Measurements from ENCODE around the gene SLAMF1. TPM values are rescaled to one million over a fixed set of nuclear protein-coding genes. Genes with fewer than 3 reads are reported as not detected.
"Not testable (repeated sequence)": the region's sequence is repeated elsewhere in the genome, so short reads cannot be mapped to it uniquely, and the experiment has no call there.

SLAMF1 gene
- total RNA-seq (2014; rRNA removed; shearing (Covaris generic)), result not detected in 2 replicates

- DNase-seq, result no peak
- no peak within 1 kb of the TSS for H3K27ac ChIP-seq
Measured at GRCh38 chr1:160646711-160647328, at the start of gene SLAMF1. TSS of gene SLAMF1 (minus strand) at chr1:160647044. CDS start at chr1:160646945, 99 bp downstream.

GRCh38 chr1:160692390-160692789, 45.5 kb upstream of the SLAMF1 start:
- DNase-seq; H3K36me3 ChIP-seq; H3K27me3 ChIP-seq; H3K4me3 ChIP-seq; H3K9me3 ChIP-seq (replicated peaks); H3K4me1 ChIP-seq; H3K27ac ChIP-seq: not testable (repeated sequence)

More at GRCh38 chr1:160646711-160647328, at the start of gene SLAMF1:
- Histone ChIP-seq H3K36me3 (no peaks in the 10 kb centered on the region), H3K4me3 (no peak within 1 kb of the TSS), H3K9me3 (replicated peaks) (no peaks in the 10 kb centered on the region), H3K4me1 (no peaks in the 10 kb centered on the region; the same call in 1 of the 2 replicates), H3K27me3 (no peaks in the 10 kb centered on the region)

GRCh38 chr1:160685266-160685665, 38.4 kb upstream of the SLAMF1 start:
- no peaks in the 10 kb centered on the region for H3K27me3 ChIP-seq
- no peak overlapping the region for H3K4me3 ChIP-seq
- H3K27ac ChIP-seq, result no peak overlapping the region
- no peak for DNase-seq
- no peaks in the 10 kb centered on the region for H3K9me3 ChIP-seq (replicated peaks)
- no peaks in the 10 kb centered on the region for H3K36me3 ChIP-seq
- no peaks in the 10 kb centered on the region for H3K4me1 ChIP-seq

GRCh38 chr1:160682983-160683865, 36.4 kb upstream of the SLAMF1 start:
- H3K27me3 ChIP-seq, result no peaks in the 10 kb centered on the region
- no peaks in the 10 kb centered on the region for H3K4me1 ChIP-seq
- H3K9me3 ChIP-seq (replicated peaks), result no peaks in the 10 kb centered on the region
- no peaks in the 10 kb centered on the region for H3K36me3 ChIP-seq
- H3K27ac ChIP-seq, result no peak overlapping the region
- no peak overlapping the region for H3K4me3 ChIP-seq
- no peak for DNase-seq

GRCh38 chr1:160681891-160682140, 35.0 kb upstream of the SLAMF1 start:
- Histone ChIP-seq H3K36me3 (no peaks in the 10 kb centered on the region), H3K9me3 (replicated peaks) (no peaks in the 10 kb centered on the region), H3K4me1 (no peaks in the 10 kb centered on the region), H3K27ac (no peak overlapping the region), H3K27me3 (no peaks in the 10 kb centered on the region), H3K4me3 (no peak overlapping the region)
- no peak for DNase-seq

- H3K27me3 ChIP-seq, result no peaks in the 10 kb centered on the region
- no peaks in the 10 kb centered on the region for H3K9me3 ChIP-seq (replicated peaks)
- H3K4me3 ChIP-seq, result no peak overlapping the region
- no peaks in the 10 kb centered on the region for H3K4me1 ChIP-seq
- H3K27ac ChIP-seq, result no peak overlapping the region
- DNase-seq, result peak; percentile 54 to 69
- no peaks in the 10 kb centered on the region for H3K36me3 ChIP-seq
Measured at GRCh38 chr1:160681066-160681890, 34.4 kb upstream of the SLAMF1 start.

- Histone ChIP-seq H3K27me3 (no peaks in the 10 kb centered on the region), H3K4me1 (no peaks in the 10 kb centered on the region), H3K4me3 (no peak overlapping the region), H3K36me3 (no peaks in the 10 kb centered on the region), H3K9me3 (replicated peaks) (no peaks in the 10 kb centered on the region), H3K27ac (no peak overlapping the region)
- no peak for DNase-seq
Measured at GRCh38 chr1:160680399-160680798, 33.6 kb upstream of the SLAMF1 start.

GRCh38 chr1:160679893-160680292, 33.0 kb upstream of the SLAMF1 start:
- no peak overlapping the region for H3K4me3 ChIP-seq
- H3K27me3 ChIP-seq, result no peaks in the 10 kb centered on the region
- no peaks in the 10 kb centered on the region for H3K36me3 ChIP-seq
- DNase-seq, result no peak
- no peak overlapping the region for H3K27ac ChIP-seq
- no peaks in the 10 kb centered on the region for H3K9me3 ChIP-seq (replicated peaks)
- no peaks in the 10 kb centered on the region for H3K4me1 ChIP-seq

- Histone ChIP-seq H3K9me3 (replicated peaks) (no peaks in the 10 kb centered on the region), H3K27me3 (no peaks in the 10 kb centered on the region), H3K36me3 (no peaks in the 10 kb centered on the region), H3K4me3 (no peak overlapping the region), H3K4me1 (no peaks in the 10 kb centered on the region), H3K27ac (no peak overlapping the region)
- no peak for DNase-seq
Measured at GRCh38 chr1:160676869-160677597, 30.2 kb upstream of the SLAMF1 start.

- Histone ChIP-seq H3K4me1 (no peaks in the 10 kb centered on the region), H3K9me3 (replicated peaks) (no peaks in the 10 kb centered on the region), H3K27ac (no peak overlapping the region), H3K36me3 (no peaks in the 10 kb centered on the region), H3K4me3 (no peak overlapping the region), H3K27me3 (no peaks in the 10 kb centered on the region)
- peak; percentile 46 to 55 for DNase-seq
Measured at GRCh38 chr1:160675641-160676410, 29.0 kb upstream of the SLAMF1 start.

- Histone ChIP-seq H3K27me3 (no peaks in the 10 kb centered on the region), H3K4me1 (no peaks in the 10 kb centered on the region), H3K27ac (no peak overlapping the region), H3K4me3 (no peak overlapping the region), H3K36me3 (no peaks in the 10 kb centered on the region), H3K9me3 (replicated peaks) (no peaks in the 10 kb centered on the region)
- no peak for DNase-seq
Measured at GRCh38 chr1:160674415-160674814, 27.6 kb upstream of the SLAMF1 start.

GRCh38 chr1:160672789-160673695, 26.2 kb upstream of the SLAMF1 start:
- no peak overlapping the region for H3K27ac ChIP-seq
- no peaks in the 10 kb centered on the region for H3K9me3 ChIP-seq (replicated peaks)
- no peaks in the 10 kb centered on the region for H3K4me1 ChIP-seq
- no peak overlapping the region for H3K4me3 ChIP-seq
- no peaks in the 10 kb centered on the region for H3K36me3 ChIP-seq
- no peaks in the 10 kb centered on the region for H3K27me3 ChIP-seq
- DNase-seq, result no peak
